ENCODE measurements around the gene KCNMA1.

GRCh38 chr10:77328272-77328816 lies 309.3 kb downstream of the KCNMA1 start:
- TF ChIP-seq CTCF (IDR thresholded peaks at IDR 0.05): no peak
- TF ChIP-seq POLR2A (IDR thresholded peaks at IDR 0.05): no peak
